WI38 (cell line): ENCODE measurements around the gene NDUFAF8.

Experiments
- H3K4me3 ChIP-seq: 2 replicates; pipeline ENCODE4 v1.5.1; 2011; ENCODE audit warnings: low read depth, mild to moderate bottlenecking, control low read depth, low read length
- TF ChIP-seq, protein P1 (sequence below): IDR thresholded peaks from 2 replicates; pipeline ENCODE4 v1.5.1; 2012; ENCODE audit warnings: low read depth, mild to moderate bottlenecking, control low read depth, low read length

Gene NDUFAF8

DNA sequence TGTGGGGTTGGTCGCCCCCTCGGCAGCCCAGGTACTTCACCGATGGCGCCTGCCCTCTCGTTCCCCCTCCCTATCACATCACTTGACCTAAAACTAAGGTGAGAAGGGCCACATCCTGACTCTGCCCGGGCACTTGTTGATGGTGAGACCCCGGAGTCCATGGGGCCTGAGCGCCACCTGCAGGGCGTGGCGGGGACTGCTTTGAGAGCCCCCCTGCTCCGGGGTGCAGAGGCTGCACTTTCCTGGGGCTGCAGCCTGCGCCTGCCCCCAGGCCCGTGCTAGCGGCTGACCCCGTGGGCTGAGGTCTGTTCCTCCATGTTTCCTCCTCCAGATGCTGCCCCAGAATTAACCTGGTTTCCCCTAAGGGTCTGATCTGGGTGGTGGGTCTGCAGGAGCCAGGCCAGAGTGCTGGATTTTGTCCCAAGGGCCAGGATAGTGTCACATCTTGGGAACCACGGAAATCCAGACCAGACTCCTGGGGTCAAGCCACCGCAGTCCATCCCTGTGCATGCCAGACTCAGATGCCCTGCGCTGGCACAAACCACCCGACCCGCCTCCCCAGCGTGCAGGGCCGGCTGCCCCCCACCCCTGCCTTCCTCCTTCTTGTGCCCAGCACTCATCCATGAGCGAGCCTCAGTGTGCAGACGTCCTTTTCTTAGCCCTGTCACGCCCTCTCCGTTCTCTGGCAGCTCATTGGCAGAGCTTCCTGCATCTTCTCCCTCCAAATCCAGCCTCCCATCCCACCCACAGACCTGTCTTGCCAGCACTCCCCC is 2.7 kb downstream of the NDUFAF8 start:
- TF ChIP-seq, protein P1, sequence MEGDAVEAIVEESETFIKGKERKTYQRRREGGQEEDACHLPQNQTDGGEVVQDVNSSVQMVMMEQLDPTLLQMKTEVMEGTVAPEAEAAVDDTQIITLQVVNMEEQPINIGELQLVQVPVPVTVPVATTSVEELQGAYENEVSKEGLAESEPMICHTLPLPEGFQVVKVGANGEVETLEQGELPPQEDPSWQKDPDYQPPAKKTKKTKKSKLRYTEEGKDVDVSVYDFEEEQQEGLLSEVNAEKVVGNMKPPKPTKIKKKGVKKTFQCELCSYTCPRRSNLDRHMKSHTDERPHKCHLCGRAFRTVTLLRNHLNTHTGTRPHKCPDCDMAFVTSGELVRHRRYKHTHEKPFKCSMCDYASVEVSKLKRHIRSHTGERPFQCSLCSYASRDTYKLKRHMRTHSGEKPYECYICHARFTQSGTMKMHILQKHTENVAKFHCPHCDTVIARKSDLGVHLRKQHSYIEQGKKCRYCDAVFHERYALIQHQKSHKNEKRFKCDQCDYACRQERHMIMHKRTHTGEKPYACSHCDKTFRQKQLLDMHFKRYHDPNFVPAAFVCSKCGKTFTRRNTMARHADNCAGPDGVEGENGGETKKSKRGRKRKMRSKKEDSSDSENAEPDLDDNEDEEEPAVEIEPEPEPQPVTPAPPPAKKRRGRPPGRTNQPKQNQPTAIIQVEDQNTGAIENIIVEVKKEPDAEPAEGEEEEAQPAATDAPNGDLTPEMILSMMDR, result peak; percentile 73

DNA sequence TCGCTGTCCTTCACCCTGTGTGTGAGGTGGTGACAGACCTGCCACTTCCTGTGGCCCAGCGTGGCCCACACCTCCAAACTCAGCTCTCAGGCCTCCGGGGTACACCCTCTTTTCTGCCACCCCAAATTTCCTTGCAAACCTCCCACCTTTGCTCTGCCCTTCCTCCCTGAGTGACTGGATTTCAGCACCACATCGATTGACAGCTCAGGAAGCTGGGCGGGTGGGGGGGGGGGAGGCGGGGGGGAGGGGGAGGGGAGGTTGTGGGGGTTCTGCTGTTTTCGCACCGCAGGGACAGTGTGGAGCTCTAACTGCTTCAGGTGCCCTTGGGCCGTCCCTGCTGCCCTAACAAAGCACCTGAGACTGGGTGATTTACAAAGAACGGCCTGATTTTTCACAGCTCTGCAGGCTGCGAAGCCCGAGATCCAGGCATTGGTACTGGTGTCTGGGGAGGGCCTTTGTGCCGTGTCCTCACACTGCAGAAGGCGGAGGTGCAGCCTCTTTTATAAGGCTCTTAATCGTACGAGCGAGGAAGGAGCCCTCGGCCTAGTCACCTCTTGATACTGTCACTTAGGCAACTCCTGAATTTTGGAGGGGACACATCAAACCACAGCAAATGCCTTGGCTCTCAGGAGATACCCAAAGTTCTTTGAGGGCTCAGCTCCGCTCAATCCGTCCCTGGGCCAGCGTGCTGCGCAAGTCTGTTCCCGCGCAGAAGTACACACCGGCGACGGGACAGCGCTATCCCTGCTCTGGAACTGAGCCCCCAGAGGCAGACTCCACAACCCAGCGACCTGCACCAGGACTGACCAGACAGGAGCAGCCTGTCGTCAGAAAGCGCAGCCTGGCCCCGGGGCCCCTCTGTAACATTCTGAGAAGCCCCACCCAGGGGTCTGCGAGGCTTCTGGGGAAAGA is 3.6 kb downstream of the NDUFAF8 start:
- TF ChIP-seq, protein P1, result no peak
- no peak overlapping the region for H3K4me3 ChIP-seq

More for the DNA sequence above, 2.7 kb downstream of the NDUFAF8 start:
- H3K4me3 ChIP-seq, result no peak overlapping the region

DNA sequence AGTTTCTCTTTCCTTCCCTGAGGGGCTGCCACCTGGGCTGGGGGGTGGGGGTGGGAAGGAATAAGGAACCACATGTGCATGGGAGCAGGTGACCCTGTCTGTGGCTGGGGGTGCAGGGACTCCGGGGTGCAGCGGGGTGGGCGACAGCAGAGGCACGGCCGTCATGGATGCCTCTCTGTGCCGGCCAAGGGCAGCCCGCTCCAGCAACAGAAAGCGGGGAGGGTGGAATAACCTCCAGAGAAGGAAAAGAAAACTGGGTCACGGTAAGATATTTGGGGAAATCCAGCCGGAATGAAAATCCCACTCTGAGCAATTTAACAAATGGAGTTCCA is 4.2 kb downstream of the NDUFAF8 start:
- no peak overlapping the region for H3K4me3 ChIP-seq
- TF ChIP-seq, protein P1, result no peak

DNA sequence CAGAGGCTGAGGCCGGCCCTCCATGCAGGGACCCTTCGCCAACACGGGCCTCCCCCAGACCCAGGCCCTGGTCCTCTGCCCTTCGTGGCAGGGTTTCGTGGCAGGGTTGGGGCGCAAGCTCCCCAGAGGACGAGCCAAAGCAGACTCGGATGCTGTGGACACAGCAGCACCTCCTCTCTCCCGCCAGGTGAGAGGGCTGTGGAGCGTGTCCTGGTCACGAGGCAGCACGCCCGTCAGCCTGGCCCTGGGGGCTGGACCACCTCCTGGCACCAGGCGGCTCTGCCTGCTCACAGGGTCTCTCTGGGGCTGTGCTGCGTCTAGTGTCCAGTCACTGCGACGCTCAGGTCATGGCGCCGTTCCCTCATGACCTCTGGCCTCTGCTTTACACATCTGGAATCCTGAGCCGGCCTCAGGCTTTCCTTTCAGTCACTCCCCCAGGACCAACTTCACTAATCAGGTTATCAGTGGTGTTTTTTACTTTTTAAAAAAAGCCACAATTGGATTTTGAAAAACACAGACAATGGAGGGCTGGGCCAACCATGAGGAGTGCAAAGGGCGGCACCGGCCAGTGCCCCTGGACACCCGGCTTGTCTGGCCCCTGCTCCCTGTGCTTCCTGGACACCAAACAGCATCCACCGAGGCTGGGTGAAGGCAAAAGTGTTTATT is 5.4 kb downstream of the NDUFAF8 start:
- TF ChIP-seq, protein P1, result no peak
- H3K4me3 ChIP-seq, result no peak overlapping the region

DNA sequence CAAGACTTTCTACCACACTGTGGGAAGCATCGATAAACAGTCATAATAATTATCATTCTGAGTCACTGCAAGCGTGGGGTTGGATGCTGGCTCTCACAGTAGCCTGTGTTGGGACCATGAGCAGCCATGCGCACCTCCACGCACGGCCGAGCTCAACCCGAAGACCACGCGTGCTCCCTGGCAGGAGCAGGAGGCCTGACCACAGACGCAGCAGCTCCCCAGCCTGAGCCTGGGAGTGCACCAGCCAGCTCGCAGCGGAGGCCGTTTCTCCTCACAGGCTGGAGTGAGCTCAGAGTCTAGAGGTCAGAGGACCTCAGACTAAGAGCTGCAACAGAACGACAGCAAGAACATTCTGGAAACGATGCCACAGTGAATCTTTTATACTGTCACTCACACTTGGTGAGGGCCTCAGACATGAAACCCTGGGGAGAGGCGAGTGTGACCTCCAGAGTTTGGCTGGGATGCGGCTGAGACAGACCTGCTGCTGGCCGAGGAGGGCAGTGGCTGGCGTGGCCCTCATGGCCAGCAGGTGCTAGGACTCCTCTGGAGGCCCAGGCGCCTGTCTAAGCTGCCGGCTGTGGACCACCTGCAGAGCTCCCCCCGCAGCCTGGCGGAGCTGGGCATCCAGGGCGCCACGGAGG is 6.0 kb downstream of the NDUFAF8 start:
- TF ChIP-seq, protein P1, result no peak
- no peak overlapping the region for H3K4me3 ChIP-seq

DNA sequence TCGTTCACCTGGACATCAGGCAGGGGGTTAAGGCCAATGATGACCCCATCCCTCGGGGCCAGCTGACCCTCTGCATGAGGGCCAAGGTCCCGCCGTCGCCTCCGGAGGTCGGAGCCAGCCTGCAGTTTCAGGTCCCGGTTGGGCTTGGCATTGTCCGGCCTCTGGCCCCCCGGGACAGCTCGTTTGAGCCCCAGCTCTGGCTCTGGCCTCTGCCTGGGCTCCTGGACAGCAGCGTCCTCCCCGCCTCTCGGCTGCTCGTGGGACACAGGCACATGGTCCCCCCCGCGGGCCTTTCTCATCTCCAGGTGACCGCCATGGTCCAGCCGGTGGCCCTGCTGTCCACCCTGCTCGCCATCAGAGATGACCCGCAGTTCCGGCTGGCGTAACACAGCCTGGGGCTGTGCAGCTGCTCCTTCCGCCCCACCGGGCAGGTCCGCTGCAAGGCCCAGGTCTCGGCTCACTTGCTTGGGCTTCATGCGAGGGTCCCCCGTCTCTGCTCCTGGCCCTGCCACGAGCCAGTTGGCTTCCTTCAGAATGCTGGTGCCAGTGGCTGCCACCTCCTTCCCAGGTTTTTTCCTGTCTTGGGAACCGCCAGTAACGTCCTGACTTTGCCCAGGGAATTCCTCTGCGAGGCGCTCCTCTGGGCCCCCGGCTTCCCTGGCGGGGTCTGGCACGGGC is 6.7 kb downstream of the NDUFAF8 start:
- no peak overlapping the region for H3K4me3 ChIP-seq
- TF ChIP-seq, protein P1, result no peak
